Measurements from ENCODE around the gene LLGL1. TPM values are rescaled to one million over a fixed set of nuclear protein-coding genes. Genes with fewer than 3 reads are reported as not detected.

Gene LLGL1
- total RNA-seq (2012; rRNA removed): 46.3 and 48.9 TPM in 2 replicates

- peak within 1 kb of the TSS; percentile 84 for H3K4me3 ChIP-seq (ENCODE audit: low read length)
- peak within 1 kb of the TSS; percentile 83 for H3K9ac ChIP-seq (ENCODE audit: low read depth, low read length)
- no peaks in the 10 kb centered on the region for H3K36me3 ChIP-seq (ENCODE audit: insufficient read depth, low read length)
- H3K9me3 ChIP-seq (replicated peaks; ENCODE audit: low read length): no peaks in the 10 kb centered on the region
- peak within 1 kb of the TSS; percentile 94 for H3K4me2 ChIP-seq (ENCODE audit: low read length)
- H3K4me1 ChIP-seq (ENCODE audit: control insufficient read depth, insufficient read depth, low read length): peaks cover 29% of the 10 kb centered on the region
- H3K27me3 ChIP-seq (ENCODE audit: control insufficient read depth, insufficient read depth, low read length): no peaks in the 10 kb centered on the region
Observed at GRCh38 chr17:18225121-18225641, at the start of gene LLGL1. LLGL1 (plus strand) TSS chr17:18225635; CDS start chr17:18225683, 48 bp downstream.

DNA sequence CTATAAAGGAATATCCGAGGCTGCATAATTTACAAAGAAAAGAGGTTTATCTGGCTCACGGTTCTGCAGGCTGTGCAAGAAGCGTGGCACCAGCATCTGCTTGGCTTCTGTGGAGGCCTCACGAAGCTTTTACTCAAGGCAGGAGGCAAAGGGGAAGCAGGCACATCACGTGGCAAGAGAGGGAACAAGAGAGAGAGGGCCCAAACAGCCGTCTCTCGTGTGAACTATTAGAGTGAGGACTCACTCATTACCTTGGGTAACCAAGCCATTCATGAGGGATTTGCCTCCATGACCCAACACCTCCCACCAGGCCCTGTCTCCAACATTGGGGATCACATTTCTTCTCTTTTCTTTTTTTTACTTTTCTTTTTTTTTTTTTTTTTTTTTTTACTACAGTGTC lies 49.3 kb upstream of the LLGL1 start:
- Histone ChIP-seq H3K27me3 (ENCODE audit: control insufficient read depth, insufficient read depth, low read length) (no peaks in the 10 kb centered on the region), H3K4me1 (ENCODE audit: control insufficient read depth, insufficient read depth, low read length) (peaks cover under 1% of the 10 kb centered on the region)

GRCh38 chr17:18177133-18177532 lies 48.3 kb upstream of the LLGL1 start:
- Histone ChIP-seq H3K9me3 (replicated peaks; ENCODE audit: low read length) (no peaks in the 10 kb centered on the region), H3K4me1 (ENCODE audit: control insufficient read depth, insufficient read depth, low read length) (peaks cover 9% of the 10 kb centered on the region), H3K9ac (ENCODE audit: low read depth, low read length) (no peak overlapping the region)

More for the DNA sequence above, 49.3 kb upstream of the LLGL1 start:
- Histone ChIP-seq H3K4me3 (ENCODE audit: low read length) (no peak overlapping the region), H3K4me2 (ENCODE audit: low read length) (no peak overlapping the region), H3K9ac (ENCODE audit: low read depth, low read length) (no peak overlapping the region), H3K9me3 (replicated peaks; ENCODE audit: low read length) (no peaks in the 10 kb centered on the region), H3K36me3 (ENCODE audit: insufficient read depth, low read length) (no peaks in the 10 kb centered on the region)

GRCh38 chr17:18177722-18178121 lies 47.7 kb upstream of the LLGL1 start:
- Histone ChIP-seq H3K27me3 (ENCODE audit: control insufficient read depth, insufficient read depth, low read length) (no peaks in the 10 kb centered on the region), H3K9ac (ENCODE audit: low read depth, low read length) (no peak overlapping the region), H3K9me3 (replicated peaks; ENCODE audit: low read length) (no peaks in the 10 kb centered on the region), H3K36me3 (ENCODE audit: insufficient read depth, low read length) (no peaks in the 10 kb centered on the region), H3K4me1 (ENCODE audit: control insufficient read depth, insufficient read depth, low read length) (peaks cover 12% of the 10 kb centered on the region), H3K4me3 (ENCODE audit: low read length) (no peak overlapping the region), H3K4me2 (ENCODE audit: low read length) (no peak overlapping the region)

More at GRCh38 chr17:18177133-18177532, 48.3 kb upstream of the LLGL1 start:
- Histone ChIP-seq H3K4me3 (ENCODE audit: low read length) (no peak overlapping the region), H3K4me2 (ENCODE audit: low read length) (no peak overlapping the region), H3K27me3 (ENCODE audit: control insufficient read depth, insufficient read depth, low read length) (no peaks in the 10 kb centered on the region), H3K36me3 (ENCODE audit: insufficient read depth, low read length) (no peaks in the 10 kb centered on the region)

GRCh38 chr17:18179196-18179595 lies 46.2 kb upstream of the LLGL1 start:
- H3K4me3 ChIP-seq (ENCODE audit: low read length): no peak overlapping the region
- H3K9ac ChIP-seq (ENCODE audit: low read depth, low read length): no peak overlapping the region
- peaks cover 12% of the 10 kb centered on the region for H3K4me1 ChIP-seq (ENCODE audit: control insufficient read depth, insufficient read depth, low read length)
- H3K36me3 ChIP-seq (ENCODE audit: insufficient read depth, low read length): no peaks in the 10 kb centered on the region
- no peaks in the 10 kb centered on the region for H3K9me3 ChIP-seq (replicated peaks; ENCODE audit: low read length)
- no peaks in the 10 kb centered on the region for H3K27me3 ChIP-seq (ENCODE audit: control insufficient read depth, insufficient read depth, low read length)
- no peak overlapping the region for H3K4me2 ChIP-seq (ENCODE audit: low read length)

DNA sequence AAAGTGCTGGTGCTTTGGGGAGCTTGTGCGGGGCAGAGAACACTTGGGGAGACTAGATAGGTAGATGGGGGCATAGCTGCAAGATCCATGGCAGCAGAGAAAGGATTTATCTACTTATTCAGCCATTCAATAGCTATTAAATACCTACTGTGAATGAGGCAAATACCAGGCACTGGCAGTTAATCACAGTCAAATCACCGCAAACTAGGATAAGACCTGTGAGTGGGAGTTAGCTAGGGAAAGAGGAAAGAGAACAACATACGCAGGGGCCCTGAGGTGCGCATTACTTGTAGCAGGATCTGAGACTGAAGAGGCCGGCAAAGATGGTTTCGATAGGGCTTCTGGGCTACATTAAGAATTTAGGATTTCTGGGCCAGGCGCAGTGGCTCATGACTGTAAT lies 45.6 kb upstream of the LLGL1 start:
- H3K9ac ChIP-seq (ENCODE audit: low read depth, low read length): no peak overlapping the region
- H3K4me1 ChIP-seq (ENCODE audit: control insufficient read depth, insufficient read depth, low read length): peaks cover 12% of the 10 kb centered on the region
- no peak overlapping the region for H3K4me3 ChIP-seq (ENCODE audit: low read length)
- no peaks in the 10 kb centered on the region for H3K9me3 ChIP-seq (replicated peaks; ENCODE audit: low read length)
- no peaks in the 10 kb centered on the region for H3K36me3 ChIP-seq (ENCODE audit: insufficient read depth, low read length)
- no peak overlapping the region for H3K4me2 ChIP-seq (ENCODE audit: low read length)
- no peaks in the 10 kb centered on the region for H3K27me3 ChIP-seq (ENCODE audit: control insufficient read depth, insufficient read depth, low read length)

GRCh38 chr17:18181358-18181757 lies 44.1 kb upstream of the LLGL1 start:
- Histone ChIP-seq H3K4me3 (ENCODE audit: low read length) (no peak overlapping the region), H3K36me3 (ENCODE audit: insufficient read depth, low read length) (no peaks in the 10 kb centered on the region), H3K4me1 (ENCODE audit: control insufficient read depth, insufficient read depth, low read length) (peaks cover 19% of the 10 kb centered on the region), H3K9me3 (replicated peaks; ENCODE audit: low read length) (no peaks in the 10 kb centered on the region), H3K27me3 (ENCODE audit: control insufficient read depth, insufficient read depth, low read length) (no peaks in the 10 kb centered on the region), H3K4me2 (ENCODE audit: low read length) (no peak overlapping the region), H3K9ac (ENCODE audit: low read depth, low read length) (no peak overlapping the region)

GRCh38 chr17:18182110-18182977 lies 43.1 kb upstream of the LLGL1 start:
- peak overlapping the region; percentile 97 for H3K4me2 ChIP-seq (ENCODE audit: low read length)
- no peaks in the 10 kb centered on the region for H3K9me3 ChIP-seq (replicated peaks; ENCODE audit: low read length)
- peak overlapping the region; percentile 92 for H3K4me3 ChIP-seq (ENCODE audit: low read length)
- H3K27me3 ChIP-seq (ENCODE audit: control insufficient read depth, insufficient read depth, low read length): no peaks in the 10 kb centered on the region
- H3K9ac ChIP-seq (ENCODE audit: low read depth, low read length): peak overlapping the region; percentile 92
- peaks cover under 1% of the 10 kb centered on the region for H3K36me3 ChIP-seq (ENCODE audit: insufficient read depth, low read length)
- peaks cover 28% of the 10 kb centered on the region for H3K4me1 ChIP-seq (ENCODE audit: control insufficient read depth, insufficient read depth, low read length)

- H3K36me3 ChIP-seq (ENCODE audit: insufficient read depth, low read length): peaks cover 4% of the 10 kb centered on the region
- H3K27me3 ChIP-seq (ENCODE audit: control insufficient read depth, insufficient read depth, low read length): no peaks in the 10 kb centered on the region
- H3K4me1 ChIP-seq (ENCODE audit: control insufficient read depth, insufficient read depth, low read length): peaks cover 35% of the 10 kb centered on the region
- H3K9ac ChIP-seq (ENCODE audit: low read depth, low read length): peak overlapping the region; percentile 92
- no peaks in the 10 kb centered on the region for H3K9me3 ChIP-seq (replicated peaks; ENCODE audit: low read length)
- H3K4me2 ChIP-seq (ENCODE audit: low read length): peak overlapping the region; percentile 97
- peak overlapping the region; percentile 92 for H3K4me3 ChIP-seq (ENCODE audit: low read length)
Observed at GRCh38 chr17:18182978-18183333, 42.5 kb upstream of the LLGL1 start.

DNA sequence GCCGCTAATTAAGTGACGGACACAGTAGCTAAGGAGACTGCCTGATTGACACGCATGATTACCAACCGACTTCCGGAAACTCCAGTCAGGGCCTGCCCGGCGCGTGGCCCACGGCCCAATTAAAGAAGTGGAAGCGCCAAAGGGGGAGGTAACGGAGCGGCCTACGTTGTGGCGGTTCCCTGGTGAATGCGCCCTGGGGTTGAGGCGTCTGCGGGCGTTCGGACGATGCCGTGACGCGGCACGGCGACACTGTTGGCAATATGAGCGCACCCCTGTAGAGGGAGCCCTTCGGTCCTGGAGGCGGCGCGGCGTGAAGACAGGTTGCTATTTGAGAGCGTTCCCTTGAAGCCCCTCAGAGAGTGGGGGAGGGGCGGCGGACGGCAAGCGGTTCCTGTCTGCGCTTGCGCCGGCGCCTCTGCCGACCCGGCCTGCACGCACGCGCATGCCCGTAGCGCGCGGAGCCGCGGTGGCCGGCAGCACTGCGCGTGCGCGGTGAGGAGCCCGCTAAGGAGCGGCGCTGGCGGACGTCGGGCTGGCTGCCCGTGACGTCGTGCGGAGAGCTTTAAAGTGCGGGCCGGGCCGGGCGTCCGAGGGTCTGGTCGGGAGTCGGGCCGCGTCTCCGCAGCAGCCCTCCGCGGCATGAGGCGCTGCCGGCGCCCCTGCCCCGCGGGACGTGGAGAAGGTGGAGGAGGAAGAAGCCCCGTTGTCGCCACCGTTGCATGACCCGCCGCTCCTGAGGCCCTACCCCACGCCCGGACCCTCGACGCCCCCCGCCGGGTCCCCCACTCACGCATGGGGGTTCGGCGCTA lies 41.9 kb upstream of the LLGL1 start, which contains the start of gene ALKBH5:
TSS of gene ALKBH5 (plus strand) at position 495 of the 809 bp plus-strand sequence. CDS start 416 bp downstream, outside the sequence.
- peak within 1 kb of the TSS; percentile 92 for H3K9ac ChIP-seq (ENCODE audit: low read depth, low read length)
- H3K36me3 ChIP-seq (ENCODE audit: insufficient read depth, low read length): peaks cover 4% of the 10 kb centered on the region
- no peaks in the 10 kb centered on the region for H3K27me3 ChIP-seq (ENCODE audit: control insufficient read depth, insufficient read depth, low read length)
- H3K4me2 ChIP-seq (ENCODE audit: low read length): peak within 1 kb of the TSS; percentile 97
- H3K4me1 ChIP-seq (ENCODE audit: control insufficient read depth, insufficient read depth, low read length): peaks cover 40% of the 10 kb centered on the region
- no peaks in the 10 kb centered on the region for H3K9me3 ChIP-seq (replicated peaks; ENCODE audit: low read length)
- peak within 1 kb of the TSS; percentile 92 for H3K4me3 ChIP-seq (ENCODE audit: low read length)
